Peyer's patch (tissue), 4 donors: ENCODE results near the gene KLHL36. TPM values are rescaled to one million over a fixed set of nuclear protein-coding genes. Genes with fewer than 3 reads are reported as not detected.

Source experiments
- DNase-seq, 3 donors: peaks; one replicate each; pipeline ENCODE4 v3.0.0-alpha.2; 2017 to 2019
- H3K27ac ChIP-seq, 4 donors: fragments of 200-600 bp; sonication (generic); one replicate each; pipeline ENCODE4 v1.5.1; 2016 to 2019
- H3K27me3 ChIP-seq, 2 donors: fragments of 200-600 bp; sonication (generic); one replicate each; pipeline ENCODE4 v1.5.1; 2019
- H3K36me3 ChIP-seq, 3 donors: fragments of 200-600 bp; sonication (generic); one replicate each; pipeline ENCODE4 v1.5.1; 2016 to 2019
- H3K4me1 ChIP-seq, 4 donors: fragments of 200-600 bp; sonication (generic); one replicate each; pipeline ENCODE4 v1.5.1; 2016 to 2019
- H3K4me3 ChIP-seq, 4 donors: fragments of 200-600 bp; sonication (generic); 1 replicate in 3 of 4; 2 replicates in 1 of 4; pipeline ENCODE4 v1.5.1; 2016 to 2019; ENCODE audit warnings: mild to moderate bottlenecking in 1 of 4
- H3K9me3 ChIP-seq, 4 donors: fragments of 200-600 bp; sonication (generic); one replicate each; pipeline ENCODE4 v1.5.1; 2016 to 2019; ENCODE audit warnings: mild to moderate bottlenecking in 1 of 4
- CTCF ChIP-seq, 6 experiments: fragments of 450-650 bp in 4 of 6; fragments of 200-600 bp in 2 of 6; sonication (generic) in 1 of 6; IDR thresholded peaks; one replicate each; pipeline ENCODE4 v1.5.1; 2017 to 2019; ENCODE audit warnings: antibody characterized with exemption in 6 of 6, mild to moderate bottlenecking in 3 of 6, moderate library complexity in 1 of 6
- POLR2A ChIP-seq, 2 donors: fragments of 450-650 bp; IDR thresholded peaks; one replicate each; pipeline ENCODE4 v1.5.1; 2017; ENCODE audit warnings: antibody characterized with exemption in 2 of 2, mild to moderate bottlenecking in 2 of 2, moderate library complexity in 2 of 2
- total RNA-seq, 4 donors: library from RNA; depleted of rRNA; stranded (reverse); fragments of >200 nt; gene quantifications; one replicate each; pipeline ENCODE4 v1.1.0, GENCODE V29; 2016

KLHL36 gene
- total RNA-seq, 4 donors from 2014 or later: 57.8 to 81.4 (median 74.4) TPM

DNA sequence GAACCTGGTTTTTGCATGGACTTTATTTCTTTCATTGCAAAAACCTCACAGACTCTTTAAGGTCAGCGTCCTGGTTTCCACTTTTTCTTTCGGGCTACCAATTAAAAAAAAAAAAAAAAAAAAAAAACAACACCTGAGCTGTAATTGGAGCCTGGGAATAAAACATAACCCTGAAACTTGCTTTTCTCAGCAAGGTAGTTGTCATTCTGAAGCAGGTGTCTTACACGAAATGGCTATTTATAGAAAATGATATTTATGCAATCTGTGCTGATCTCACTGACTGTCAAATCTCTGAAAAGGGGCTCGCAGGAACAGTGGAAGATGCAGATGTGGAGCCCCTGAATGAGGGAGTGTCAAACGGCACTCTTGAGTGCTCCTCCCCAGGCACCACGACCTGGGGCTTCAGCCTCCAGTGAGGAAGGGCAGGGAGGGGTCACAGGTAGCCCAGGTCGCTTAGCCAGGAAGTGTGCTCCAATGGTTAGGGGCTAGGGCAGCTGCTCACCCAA lies 20.0 kb upstream of the KLHL36 start:
- Histone ChIP-seq H3K27ac (no peak overlapping the region), H3K4me3 (no peak overlapping the region), H3K27me3 (no peaks in the 10 kb centered on the region), H3K9me3 (no peaks in the 10 kb centered on the region), H3K4me1 (peaks cover 0 to 5% (median 0%) of the 10 kb centered on the region in 4 donors), H3K36me3 (no peaks in the 10 kb centered on the region)
- peak in 1 of 3 donors; percentile 23 for DNase-seq
- TF ChIP-seq POLR2A (IDR thresholded peaks at IDR 0.05) (no peak), CTCF (IDR thresholded peaks at IDR 0.05) (no peak)

DNA sequence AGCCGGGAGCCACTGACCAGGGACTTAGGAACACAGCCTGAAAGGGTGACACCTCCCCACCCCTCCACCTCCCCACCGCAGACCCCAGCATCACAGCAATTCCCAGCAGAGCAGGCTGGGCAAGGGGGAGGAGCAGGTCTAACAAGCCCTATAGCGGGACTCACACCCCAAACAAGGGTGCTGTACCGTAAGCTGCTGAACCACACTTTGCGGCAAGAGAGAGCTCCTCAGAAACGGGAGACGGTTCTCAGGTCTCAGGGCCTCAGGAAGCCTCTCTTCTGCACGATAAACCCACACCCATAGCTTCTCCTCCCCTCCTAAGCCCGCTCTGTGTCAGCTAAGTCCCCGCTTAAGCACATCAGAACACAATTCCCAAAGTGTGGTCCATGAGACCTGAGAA lies 18.7 kb upstream of the KLHL36 start:
- Histone ChIP-seq H3K4me1 (peaks cover 0 to 5% (median 0%) of the 10 kb centered on the region in 4 donors), H3K27me3 (no peaks in the 10 kb centered on the region), H3K27ac (no peak overlapping the region), H3K4me3 (no peak overlapping the region), H3K36me3 (no peaks in the 10 kb centered on the region), H3K9me3 (no peaks in the 10 kb centered on the region)
- DNase-seq: peak in 1 of 3 donors; percentile 23
- TF ChIP-seq POLR2A (IDR thresholded peaks at IDR 0.05) (no peak), CTCF (IDR thresholded peaks at IDR 0.05) (no peak)

DNA sequence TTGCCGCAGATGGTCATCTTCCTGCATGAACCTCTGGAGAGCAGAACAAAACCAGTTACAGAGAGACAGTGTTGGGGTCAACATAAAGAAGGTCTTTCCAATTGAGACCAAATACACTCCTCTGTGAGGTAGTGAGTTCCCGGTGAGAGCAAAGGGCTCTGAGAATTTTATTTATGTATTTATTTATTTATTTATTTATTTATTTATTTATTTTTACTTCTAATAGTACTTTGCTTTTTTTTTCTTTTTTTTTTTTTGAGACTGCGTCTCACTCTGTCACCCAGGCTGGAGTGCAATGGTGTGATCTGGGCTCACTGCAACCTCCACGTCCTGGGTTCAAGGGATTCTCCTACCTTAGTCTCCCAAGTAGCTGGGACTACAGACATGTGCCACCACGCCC lies 18.3 kb upstream of the KLHL36 start:
- no peak for TF ChIP-seq POLR2A (IDR thresholded peaks at IDR 0.05)
- TF ChIP-seq CTCF (IDR thresholded peaks at IDR 0.05): no peak
- Histone ChIP-seq H3K9me3 (no peaks in the 10 kb centered on the region), H3K27ac (no peak overlapping the region), H3K4me3 (no peak overlapping the region), H3K4me1 (peaks cover 0 to 5% (median 0%) of the 10 kb centered on the region in 4 donors), H3K36me3 (no peaks in the 10 kb centered on the region), H3K27me3 (no peaks in the 10 kb centered on the region)
- no peak for DNase-seq

DNA sequence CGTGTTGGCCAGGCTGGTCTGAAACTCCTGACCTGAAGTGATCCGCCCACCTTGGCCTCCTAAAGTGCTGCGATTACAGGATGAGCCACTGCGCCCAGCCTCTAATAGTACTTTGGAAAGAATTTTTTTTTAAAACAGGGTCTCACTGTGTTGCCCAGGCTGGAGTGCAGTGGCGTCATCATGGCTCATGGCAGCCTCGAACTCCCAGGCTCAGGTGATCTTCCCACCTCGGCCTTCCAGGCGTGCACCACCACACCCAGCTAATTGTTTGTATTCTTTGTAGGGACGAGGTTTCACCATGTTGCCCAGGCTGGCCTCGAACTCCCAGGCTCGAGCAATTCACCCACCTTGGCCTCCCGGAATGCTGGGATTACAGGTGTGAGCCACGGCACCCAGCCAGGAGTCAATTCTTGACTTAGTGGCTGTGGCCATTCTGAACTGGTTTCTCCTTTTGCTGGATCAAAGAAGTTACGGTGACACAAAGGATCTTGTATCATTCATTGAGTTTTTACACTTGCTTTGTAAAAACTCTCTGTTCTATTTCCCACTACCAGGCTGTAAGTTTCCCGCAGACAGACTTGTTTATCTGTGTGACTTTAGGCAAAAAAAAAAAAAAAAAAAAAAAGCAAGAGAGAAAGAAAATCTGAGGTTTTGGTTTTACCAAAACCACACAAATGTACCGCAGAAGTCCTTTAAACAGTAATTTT lies 17.7 kb upstream of the KLHL36 start:
- Histone ChIP-seq H3K9me3 (no peaks in the 10 kb centered on the region), H3K36me3 (no peaks in the 10 kb centered on the region), H3K27me3 (no peaks in the 10 kb centered on the region), H3K27ac (no peak overlapping the region), H3K4me3 (no peak overlapping the region), H3K4me1 (peaks cover 0 to 5% (median 0%) of the 10 kb centered on the region in 4 donors)
- TF ChIP-seq POLR2A (IDR thresholded peaks at IDR 0.05): no peak
- TF ChIP-seq CTCF (IDR thresholded peaks at IDR 0.05): no peak
- no peak for DNase-seq

DNA sequence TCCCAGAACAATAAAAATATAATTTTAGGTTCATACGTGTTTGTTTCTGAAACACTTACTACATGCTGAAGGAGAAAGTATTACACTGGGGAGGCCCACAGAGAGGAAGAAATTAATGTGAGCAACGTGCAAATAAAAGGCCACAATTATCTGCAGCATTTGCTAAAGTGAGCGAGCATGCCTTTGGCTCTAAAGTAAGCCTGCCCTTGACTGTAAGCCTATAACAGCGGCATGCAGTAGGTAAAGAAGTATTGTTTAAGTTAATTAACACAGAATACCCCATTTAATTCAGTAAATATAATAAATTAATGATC lies 17.2 kb upstream of the KLHL36 start:
- no peaks in the 10 kb centered on the region for H3K9me3 ChIP-seq
- no peak overlapping the region for H3K4me3 ChIP-seq
- TF ChIP-seq CTCF (IDR thresholded peaks at IDR 0.05) (no peak), POLR2A (IDR thresholded peaks at IDR 0.05) (no peak)
- no peaks in the 10 kb centered on the region for H3K27me3 ChIP-seq
- no peak overlapping the region for H3K27ac ChIP-seq
- H3K36me3 ChIP-seq: no peaks in the 10 kb centered on the region
- H3K4me1 ChIP-seq: peaks cover 0 to 5% (median 0%) of the 10 kb centered on the region in 4 donors
- no peak for DNase-seq
